GM19239 (cell line): ENCODE measurements around the gene SLC8A1.

Experiments
- DNase-seq: peaks from one replicate; pipeline ENCODE4 v3.0.0; 2011; ENCODE audit warnings: low spot score; ENCODE audit not compliant: insufficient read length
- FAIRE-seq: peaks from 2 replicates; lab custom pipeline; 2011; peaks lifted over from hg19 to GRCh38; lab: Jason Lieb, UNC

Gene SLC8A1

DNA sequence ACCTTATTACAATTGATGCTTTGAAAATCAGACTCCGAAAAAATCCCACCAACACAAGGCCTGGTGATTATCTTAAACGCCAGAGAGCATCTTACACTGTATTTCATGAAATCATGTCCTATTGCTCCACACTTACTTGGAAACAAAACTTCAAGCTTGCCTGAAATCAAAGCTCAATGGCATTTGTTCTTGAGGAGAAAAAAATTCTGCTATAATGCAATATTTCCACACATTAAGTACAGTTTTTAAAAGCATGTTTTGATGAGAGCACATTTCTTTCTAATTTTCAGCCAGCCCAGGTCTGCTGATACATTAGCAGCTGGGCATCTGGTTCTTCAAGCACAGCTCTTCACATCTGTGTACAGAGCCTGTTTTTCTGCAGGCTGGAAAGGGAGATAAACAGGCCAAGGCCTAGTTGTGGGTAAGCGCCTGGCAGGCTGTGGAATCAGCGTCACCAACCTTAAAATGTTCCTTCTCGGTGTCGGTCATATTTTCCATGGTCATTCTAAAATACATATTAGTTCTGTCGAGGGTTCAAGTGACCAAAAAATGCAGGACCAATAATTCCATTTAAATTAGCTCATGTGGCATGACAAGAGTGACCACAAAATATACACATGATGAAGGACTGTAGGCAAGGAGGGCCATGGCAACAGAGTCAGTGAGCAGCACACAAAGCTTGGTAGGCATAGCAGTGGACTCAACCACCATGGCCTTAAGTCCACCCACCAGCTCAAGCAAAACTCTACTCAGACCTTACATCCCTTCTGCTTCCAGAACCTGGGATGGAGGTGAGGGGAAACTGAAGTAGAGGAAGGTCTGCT lies 20.9 kb downstream of the SLC8A1 start:
- no peak for DNase-seq
- FAIRE-seq: no peak

DNA sequence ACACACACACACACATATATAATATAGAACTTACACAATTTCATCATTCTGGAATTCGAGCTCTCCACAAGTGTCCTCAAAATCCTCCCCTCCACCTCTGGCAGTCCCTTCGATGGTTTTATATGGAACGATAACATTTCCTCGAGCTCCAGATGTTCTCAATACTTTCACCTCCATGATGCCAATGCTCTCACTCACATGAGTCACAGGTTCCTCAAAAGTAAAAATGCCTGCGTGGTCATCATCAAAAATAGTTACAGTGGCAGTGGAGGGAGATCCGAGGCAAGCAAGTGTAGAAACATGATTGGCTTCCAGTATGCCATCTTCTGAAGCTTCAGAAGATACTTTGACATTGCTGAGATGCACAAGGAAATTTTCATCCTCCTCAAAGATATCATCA lies 23.5 kb downstream of the SLC8A1 start:
- no peak for DNase-seq

DNA sequence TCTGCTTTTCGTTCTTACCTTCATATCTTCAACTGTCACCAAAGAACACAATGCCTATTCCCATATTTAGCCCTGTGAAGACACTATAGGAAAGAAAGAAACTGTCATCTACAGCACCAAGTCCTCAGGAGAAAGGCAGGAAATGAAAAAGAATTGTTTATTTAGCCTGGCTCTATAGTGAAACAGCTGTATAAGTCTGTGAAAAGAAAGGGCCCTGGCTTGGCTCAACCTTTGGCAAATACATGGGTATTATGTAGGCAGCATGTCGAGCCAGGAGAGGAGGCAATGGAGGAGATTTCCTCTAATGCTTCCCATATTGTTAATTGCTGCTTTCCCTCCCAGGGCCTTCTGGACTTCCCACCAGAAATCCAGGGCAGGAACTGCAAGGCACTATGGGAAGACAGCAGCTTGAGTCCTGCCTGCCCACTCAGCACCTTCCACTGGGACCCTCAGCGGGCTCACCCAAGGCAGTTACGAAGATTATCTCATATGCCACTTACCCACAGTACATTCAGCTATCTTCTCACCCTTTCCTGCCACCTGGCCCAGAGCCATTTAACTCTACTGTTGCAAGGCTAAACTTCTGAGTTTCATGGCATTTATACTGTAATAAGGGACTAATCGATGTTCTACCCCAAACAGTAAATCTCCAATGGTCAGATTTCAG lies 30.1 kb downstream of the SLC8A1 start:
- no peak for DNase-seq
- no peak for FAIRE-seq

More for the DNA sequence above, 23.5 kb downstream of the SLC8A1 start:
- no peak for FAIRE-seq

DNA sequence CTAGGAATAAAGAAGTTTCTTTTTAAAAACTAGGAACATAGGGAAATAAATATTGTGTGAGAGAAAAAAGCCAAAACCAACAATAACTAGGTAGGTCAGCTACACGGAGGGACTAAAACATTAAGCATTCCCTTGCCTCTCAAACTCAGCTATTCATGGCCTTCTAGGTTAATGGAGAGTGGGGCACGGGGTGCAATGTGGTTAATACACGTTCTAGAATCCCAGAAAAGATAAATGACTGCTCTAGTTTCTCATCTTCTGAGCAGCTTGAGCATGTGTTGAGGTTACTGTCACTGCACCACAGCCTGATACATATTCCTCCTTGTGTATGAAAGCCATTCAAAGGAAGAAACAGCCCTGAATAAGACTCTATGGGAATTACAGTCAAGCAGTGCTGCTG lies 31.4 kb downstream of the SLC8A1 start:
- FAIRE-seq (no peak), DNase-seq (no peak)

DNA sequence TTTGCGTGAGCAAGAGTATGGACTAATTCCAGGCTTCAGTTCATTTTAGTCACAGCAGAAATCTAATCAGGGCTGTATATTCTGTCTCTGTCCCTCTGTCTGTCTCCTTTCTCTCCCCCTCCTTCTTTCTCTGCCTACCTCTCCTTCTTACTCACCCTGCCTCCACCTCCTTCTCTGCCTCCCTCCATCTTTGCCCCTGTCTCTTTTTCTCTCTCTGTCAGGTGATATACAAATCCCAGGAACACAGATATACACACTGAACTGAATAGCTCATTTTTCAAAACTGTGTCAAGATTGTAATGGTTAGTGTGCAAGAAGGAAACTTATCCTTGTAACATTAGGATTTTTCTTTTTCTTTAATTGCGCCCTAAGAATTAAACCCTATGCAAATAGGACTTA lies 32.5 kb downstream of the SLC8A1 start:
- FAIRE-seq (no peak), DNase-seq (no peak)

DNA sequence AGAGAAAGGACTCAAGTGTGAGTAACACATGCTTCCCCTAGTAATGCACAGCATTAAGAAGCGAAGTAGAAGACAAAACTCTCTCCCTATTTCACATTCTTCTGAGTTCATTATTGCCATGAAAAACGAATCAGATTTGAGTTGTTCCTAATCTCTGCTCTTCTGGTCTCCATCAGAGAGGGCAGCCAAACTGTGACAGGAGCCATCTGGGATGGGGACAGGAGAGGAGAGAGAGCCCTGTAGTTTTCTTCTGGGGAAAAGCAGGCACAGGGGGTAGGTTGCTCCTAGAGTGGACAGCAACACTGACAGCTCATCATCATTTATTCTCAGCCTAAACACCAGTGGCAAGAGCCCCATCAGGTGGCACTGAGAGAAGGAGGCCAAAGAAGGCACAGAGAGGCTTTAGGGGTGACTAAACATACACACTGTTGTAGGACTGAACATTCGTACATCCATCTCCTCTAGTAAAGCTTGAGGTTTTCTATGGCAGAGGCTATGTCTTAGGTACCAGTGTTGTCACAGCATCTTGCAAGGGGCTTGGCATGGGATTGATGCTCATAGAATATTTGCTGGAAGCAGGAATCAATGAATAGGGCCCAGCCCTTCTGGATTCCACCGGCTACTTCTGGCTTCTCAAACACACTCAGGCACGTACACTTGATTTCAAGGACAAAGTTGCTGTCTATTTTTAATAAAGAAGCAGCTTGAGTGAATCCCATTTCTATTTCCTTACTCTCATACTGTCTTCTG lies 33.1 kb downstream of the SLC8A1 start:
- FAIRE-seq: no peak

DNA sequence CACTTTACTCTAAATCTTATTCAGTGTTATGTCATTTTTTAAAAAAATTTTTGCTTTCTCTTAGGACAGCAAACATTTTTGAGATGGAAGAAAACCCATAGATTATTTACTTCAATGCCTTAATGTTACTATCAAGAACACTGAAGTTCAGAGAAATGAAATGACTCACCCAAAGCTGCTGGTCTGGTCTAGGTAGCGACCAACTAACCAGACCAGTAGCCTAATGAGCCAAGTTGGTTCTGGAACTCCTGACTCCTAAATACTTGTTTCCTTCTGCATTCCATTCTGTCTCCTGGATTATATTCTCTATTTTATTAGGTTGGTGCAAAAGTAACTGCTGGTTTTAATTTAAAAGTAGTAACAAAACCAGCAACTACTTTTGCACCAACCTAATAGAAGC lies 35.4 kb downstream of the SLC8A1 start:
- DNase-seq: no peak
- no peak for FAIRE-seq

More for the DNA sequence above, 33.1 kb downstream of the SLC8A1 start:
- no peak for DNase-seq

DNA sequence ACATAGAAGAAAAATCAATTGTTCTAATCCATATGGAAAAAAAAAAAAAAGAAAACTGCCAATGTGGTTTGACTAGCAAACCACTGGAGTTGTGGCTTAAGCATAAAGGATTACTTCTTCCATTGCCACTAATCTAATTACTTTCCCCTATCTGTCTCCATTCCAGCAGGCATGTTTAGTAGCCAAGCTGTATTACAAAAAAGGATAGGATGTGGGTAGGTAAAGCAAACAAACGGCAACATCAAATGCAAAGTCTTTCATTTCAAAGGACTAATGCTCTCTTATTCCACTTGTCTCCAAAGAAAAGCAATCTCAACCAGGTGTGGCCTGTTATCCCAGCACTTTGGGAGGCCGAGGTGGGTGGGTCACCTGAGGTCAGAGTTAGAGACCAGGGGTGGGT lies 36.5 kb downstream of the SLC8A1 start:
- no peak for FAIRE-seq

DNA sequence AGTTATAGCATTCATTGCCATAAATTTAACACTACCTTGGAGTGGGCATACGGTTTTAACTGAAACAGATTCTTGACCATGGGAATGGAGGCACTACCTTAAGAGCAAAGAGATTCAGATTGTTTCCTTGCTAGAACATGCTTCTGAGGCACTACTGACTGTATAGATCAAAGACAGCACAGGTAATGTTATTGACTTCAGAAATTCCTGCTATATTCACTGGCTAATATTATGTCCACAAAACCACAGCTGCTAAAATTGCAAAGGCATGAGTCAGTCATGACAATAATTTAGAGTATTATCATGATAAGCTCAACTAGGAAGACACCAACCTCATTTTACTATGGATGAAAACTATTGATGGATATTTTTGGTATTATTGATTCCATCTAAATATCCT lies 39.4 kb downstream of the SLC8A1 start:
- FAIRE-seq (no peak), DNase-seq (no peak)

More for the DNA sequence above, 36.5 kb downstream of the SLC8A1 start:
- no peak for DNase-seq

DNA sequence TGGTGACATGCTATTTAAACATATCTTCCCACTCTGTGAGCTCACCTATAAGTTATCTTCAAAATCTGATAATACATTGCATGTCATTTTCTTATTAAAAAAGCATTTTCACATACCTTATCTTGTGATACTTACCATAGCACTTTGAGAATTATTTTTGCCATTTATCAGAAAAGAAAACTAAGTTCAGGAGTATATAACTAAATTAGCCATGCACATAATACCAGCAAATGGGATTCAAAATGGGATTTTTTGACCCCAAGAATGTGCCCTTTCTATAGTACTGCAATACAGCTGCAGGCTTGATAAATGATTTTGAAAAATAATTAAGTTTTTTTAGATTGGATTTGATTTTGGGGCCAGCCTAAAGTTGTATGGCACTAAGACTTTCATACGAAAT lies 41.2 kb downstream of the SLC8A1 start:
- no peak for DNase-seq
- FAIRE-seq: no peak

DNA sequence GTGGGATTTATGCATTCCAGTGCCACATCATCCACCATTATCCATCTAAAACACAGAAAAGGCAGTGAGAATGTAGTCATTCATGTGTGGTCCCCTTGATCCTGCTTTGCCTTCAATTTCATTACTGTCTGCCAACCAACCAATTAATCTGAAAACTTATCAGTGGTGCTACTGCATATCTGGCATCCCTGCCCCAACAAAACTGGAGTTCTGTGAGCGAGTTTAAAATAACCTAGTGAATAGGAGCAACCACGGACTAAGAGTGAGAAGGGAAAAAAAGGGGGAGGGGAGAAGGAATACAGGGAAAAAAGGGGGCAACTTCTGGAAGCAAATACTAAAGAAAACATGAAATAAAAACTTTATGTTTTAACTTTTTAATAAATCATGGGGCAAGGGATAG lies 42.2 kb downstream of the SLC8A1 start:
- FAIRE-seq: no peak
- DNase-seq: no peak

DNA sequence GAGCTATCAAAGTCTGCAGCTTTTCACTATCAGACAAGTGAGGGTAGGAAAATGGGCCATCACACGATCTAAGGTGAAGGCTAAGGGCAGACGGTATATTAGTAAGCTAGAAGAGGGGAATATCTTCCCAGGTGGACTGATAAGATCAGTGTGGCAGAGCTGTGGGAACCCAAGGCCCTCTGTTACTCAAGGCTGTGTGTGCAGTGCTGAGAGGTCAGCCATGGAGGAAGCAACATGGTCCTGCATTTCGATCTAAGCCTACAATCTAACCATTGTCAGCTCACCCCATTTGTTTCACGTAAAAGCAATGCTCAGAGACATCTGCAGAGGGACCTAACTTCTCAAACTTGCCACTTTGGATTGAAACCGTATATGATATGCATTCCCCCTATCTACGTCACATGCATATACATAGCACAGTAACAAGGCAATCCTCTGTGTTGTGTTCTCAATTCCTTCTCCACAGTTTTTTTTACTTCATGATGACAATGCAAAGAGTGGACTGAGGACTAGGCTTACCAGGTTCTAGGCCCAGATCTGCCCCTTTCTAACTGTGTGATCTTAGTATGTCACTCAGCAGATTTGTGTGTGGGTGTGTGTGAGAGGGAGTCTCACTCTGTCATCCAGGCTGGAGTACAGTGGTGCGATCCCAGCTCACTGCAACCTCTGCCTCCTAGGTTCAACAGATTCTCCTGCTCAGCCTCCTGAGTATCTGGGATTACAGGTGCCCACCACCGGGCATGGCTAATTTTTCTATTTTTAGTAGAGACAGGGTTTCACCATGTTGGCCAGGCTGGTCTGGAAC lies 45.2 kb downstream of the SLC8A1 start:
- FAIRE-seq: no peak
- no peak for DNase-seq

DNA sequence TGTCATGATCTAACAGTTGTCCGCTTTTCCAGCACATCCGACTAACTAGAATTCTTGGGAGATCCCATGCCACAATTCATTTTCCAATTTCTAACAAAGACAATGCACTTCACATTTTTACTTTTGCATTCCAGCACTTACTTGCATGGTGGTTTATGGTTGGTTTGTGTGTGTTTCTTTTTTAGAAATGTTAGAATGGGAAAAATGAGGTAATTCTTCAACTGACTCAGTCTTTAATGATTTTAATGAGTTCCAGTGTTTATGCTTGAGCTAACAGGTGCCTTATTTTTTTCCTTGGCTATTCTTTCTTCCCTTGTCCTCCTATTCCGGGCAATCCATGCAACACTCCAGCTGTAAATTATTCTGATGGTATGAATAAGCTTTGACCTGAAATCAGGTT lies 46.4 kb downstream of the SLC8A1 start:
- no peak for FAIRE-seq
- DNase-seq: no peak

DNA sequence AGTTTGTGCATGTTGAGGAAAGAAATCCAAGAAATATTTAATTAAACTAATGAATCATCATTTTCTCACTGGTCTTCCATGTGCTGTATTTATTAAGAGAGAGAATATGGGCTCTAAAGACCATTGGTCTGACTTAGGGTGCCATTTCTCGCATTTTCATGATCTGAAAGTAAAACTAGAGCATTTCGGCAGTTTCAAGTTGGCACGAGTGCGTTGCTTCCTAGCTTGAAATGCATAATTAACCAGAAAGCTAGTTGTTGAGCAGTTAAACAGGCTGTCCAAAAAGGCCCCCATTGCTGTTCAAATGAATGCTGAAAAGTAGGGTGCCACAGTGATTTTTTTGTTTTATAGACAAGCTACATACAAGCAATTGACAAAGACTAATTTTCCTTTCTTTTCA lies 47.4 kb downstream of the SLC8A1 start:
- FAIRE-seq (no peak), DNase-seq (no peak)

DNA sequence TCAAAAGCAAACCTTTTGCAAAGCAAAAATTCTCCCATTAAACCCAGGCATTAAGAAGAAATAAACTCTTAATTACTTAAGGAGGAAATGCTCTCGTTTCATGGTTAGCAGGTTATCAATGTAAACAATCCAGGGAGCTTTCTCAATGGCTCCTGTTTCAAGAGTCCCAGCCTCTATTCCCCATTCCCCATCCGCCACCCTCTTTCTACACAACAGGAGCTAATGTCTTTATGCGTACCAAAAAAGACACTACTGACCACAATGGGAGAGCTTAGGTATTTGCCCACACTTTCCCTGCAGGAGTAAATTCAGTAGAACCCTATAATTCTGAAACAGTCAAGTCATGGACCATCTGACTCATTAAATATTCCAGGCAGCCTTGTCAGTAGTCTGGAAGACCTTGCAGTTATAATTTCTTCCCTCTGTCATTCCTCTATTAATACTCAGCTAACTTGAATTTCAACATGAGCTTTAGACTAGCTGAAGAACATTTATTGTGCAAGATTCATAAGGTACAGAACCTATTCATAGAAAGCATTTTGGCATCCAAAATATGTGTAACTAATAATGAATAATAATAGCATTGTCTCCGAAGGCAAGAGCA lies 48.6 kb downstream of the SLC8A1 start:
- FAIRE-seq: no peak
- no peak for DNase-seq

DNA sequence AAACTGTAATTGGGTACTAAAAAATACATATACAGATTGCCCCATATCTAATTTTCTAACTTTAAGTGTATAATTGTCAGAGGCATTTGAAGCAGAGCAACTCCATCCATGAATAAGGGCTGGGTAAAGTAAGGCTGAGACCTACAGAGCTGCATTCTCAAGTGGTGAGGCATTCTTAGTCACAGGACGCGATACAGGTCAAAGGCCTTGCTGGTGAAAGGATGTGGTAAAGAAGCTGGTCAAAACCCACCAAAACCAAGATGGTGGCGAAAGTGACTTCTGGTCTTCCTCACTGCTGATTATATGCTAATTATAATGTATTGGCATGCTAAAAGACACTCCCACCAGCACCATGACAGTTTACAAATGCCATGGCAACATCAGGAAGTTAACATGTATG lies 50.0 kb downstream of the SLC8A1 start:
- no peak for FAIRE-seq

DNA sequence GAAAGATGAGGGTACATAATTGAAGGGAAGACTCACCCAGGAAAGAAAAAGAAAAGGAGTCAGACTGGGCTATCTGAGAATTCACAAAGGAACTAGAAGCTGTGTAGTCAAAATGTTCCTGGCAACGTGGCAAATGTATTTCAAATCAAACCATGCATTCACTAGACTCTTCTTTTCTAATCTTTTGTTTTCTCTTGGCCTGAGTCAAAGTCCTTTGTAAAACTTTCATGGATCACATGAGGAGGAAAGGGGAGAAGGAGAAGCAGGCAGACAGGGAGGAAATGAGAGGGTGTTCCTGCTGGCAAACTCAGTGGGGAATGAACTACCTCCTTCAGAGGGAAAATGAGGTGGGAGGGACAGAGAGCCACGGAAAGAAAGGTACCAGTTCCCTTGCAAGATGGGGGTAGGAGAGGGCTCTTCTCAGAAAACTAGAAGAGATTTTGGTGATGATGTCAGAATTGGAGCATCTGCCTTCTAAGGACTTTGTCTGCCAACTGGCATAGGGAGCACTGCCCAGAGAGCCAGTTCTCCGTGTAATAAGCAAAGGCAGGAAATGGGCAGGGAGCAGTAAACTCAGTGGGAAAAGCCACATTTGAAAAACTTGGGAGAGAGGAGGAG lies 51.4 kb downstream of the SLC8A1 start:
- DNase-seq (no peak), FAIRE-seq (no peak)

More for the DNA sequence above, 50.0 kb downstream of the SLC8A1 start:
- DNase-seq: no peak

DNA sequence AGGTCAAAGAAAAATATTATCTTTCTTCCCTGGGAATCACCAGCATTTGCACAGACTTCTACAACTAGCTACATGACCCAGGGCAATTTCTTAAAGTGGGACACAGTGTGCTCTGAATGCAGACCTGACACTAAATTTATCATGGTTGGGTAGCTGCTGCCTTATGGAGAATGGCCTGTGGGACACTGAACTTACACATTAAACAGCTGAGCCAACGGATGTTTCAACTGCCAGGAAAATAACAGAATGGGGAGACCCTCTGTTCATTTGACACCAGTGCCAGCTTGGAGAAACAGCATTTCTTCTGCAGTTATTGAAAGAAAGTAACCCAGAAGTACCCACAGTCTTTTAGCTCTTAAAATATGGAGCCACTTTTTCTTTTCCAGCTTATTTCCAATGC lies 54.1 kb downstream of the SLC8A1 start:
- no peak for DNase-seq
- FAIRE-seq: no peak

DNA sequence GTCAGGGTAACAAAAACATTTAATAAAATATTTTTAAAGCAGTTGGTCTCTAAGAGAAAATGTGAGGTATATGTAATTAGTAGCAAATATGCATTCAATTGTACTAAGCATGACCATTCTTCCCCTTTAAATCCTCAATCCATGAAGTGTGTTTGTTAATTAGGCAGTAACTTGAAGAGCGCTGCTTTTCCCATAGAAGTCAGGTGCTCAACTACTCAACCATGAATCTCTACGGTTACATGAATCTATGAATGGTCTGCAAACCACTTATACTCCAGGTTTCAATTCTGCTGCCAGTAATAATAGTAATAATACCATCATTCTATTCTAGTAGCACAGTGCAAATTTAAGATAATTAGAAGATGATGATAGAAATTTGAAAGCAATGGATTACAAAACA lies 55.8 kb downstream of the SLC8A1 start:
- no peak for DNase-seq
- no peak for FAIRE-seq
